Mesenchymal stem cell (in vitro differentiated cells and primary cell): Measurements from ENCODE around the gene ZNF579.

ENCODE experiments used
- DNase-seq: peaks from one replicate; pipeline ENCODE4 v3.0.0-alpha.2; 2013
- H2AFZ ChIP-seq: one replicate; pipeline ENCODE4 v1.6.1; 2013; ENCODE audit warnings: low read depth, mild to moderate bottlenecking, control low read depth, inconsistent platforms, low read length, moderate library complexity
- H2AK5ac ChIP-seq: 2 replicates; pipeline ENCODE4 v1.6.1; 2013; ENCODE audit warnings: low read length, moderate library complexity, mild to moderate bottlenecking, inconsistent platforms; ENCODE audit not compliant: severe bottlenecking
- H2BK120ac ChIP-seq: one replicate; pipeline ENCODE4 v1.6.1; 2013; ENCODE audit warnings: low read depth, mild to moderate bottlenecking, inconsistent platforms, low read length, moderate library complexity
- H2BK12ac ChIP-seq, 2 experiments: one replicate each; pipeline ENCODE4 v1.6.1; 2013; ENCODE audit warnings: inconsistent platforms in 2 of 2, low read length in 2 of 2, mild to moderate bottlenecking in 2 of 2, moderate library complexity in 2 of 2, control low read depth in 1 of 2
- H2BK15ac ChIP-seq: one replicate; pipeline ENCODE4 v1.6.1; 2013; ENCODE audit warnings: mild to moderate bottlenecking, low read depth, inconsistent platforms; ENCODE audit not compliant: poor library complexity, severe bottlenecking
- H2BK5ac ChIP-seq: 2 replicates; pipeline ENCODE4 v1.6.1; 2013; ENCODE audit warnings: low read depth, mild to moderate bottlenecking, low read length, control low read depth, inconsistent platforms; ENCODE audit not compliant: poor library complexity, severe bottlenecking
- H3K14ac ChIP-seq, 2 experiments: one replicate each; pipeline ENCODE4 v1.6.1; 2013; ENCODE audit warnings: inconsistent platforms in 2 of 2, low read length in 2 of 2, control low read depth in 1 of 2, mild to moderate bottlenecking in 1 of 2, moderate library complexity in 1 of 2
- H3K18ac ChIP-seq, 2 experiments: one replicate each; pipeline ENCODE4 v1.6.1; 2013; ENCODE audit warnings: inconsistent platforms in 2 of 2, low read length in 2 of 2, control low read depth in 1 of 2, low read depth in 1 of 2, mild to moderate bottlenecking in 1 of 2
- H3K23ac ChIP-seq, 2 experiments: one replicate each; pipeline ENCODE4 v1.6.1; 2013; ENCODE audit warnings: inconsistent platforms in 2 of 2, low read length in 2 of 2, mild to moderate bottlenecking in 2 of 2, moderate library complexity in 2 of 2, control low read depth in 1 of 2
- H3K27ac ChIP-seq: 2 replicates; pipeline ENCODE4 v1.5.1; 2013; ENCODE audit warnings: mild to moderate bottlenecking, moderate library complexity, low read length, control low read depth, inconsistent platforms; ENCODE audit not compliant: poor library complexity, severe bottlenecking
- H3K27me3 ChIP-seq, 2 experiments: 2 replicates each; pipeline versions ENCODE4 v1.6.1 to v1.7.0; 2013; ENCODE audit warnings: low read length in 2 of 2, mild to moderate bottlenecking in 2 of 2, moderate library complexity in 2 of 2, control low read depth in 1 of 2, inconsistent platforms in 1 of 2; ENCODE audit not compliant: control insufficient read depth in 1 of 2, insufficient read depth in 1 of 2
- H3K36me3 ChIP-seq, 2 experiments: 2 replicates each; pipeline versions ENCODE4 v1.6.1 to v1.7.0; 2013; ENCODE audit warnings: low read length in 2 of 2, control low read depth in 1 of 2, inconsistent platforms in 1 of 2, low read depth in 1 of 2, mild to moderate bottlenecking in 1 of 2; ENCODE audit not compliant: insufficient read depth in 2 of 2, control insufficient read depth in 1 of 2
- H3K4ac ChIP-seq, 2 experiments: one replicate each; pipeline ENCODE4 v1.6.1; 2013; ENCODE audit warnings: inconsistent platforms in 2 of 2, low read length in 2 of 2, mild to moderate bottlenecking in 2 of 2, moderate library complexity in 2 of 2, control low read depth in 1 of 2, low read depth in 1 of 2
- H3K4me1 ChIP-seq: 2 replicates; pipeline ENCODE4 v1.6.1; 2013; ENCODE audit warnings: low read depth, low read length, control low read depth; ENCODE audit not compliant: control insufficient read depth, insufficient read depth
- H3K4me2 ChIP-seq: 2 replicates; pipeline ENCODE4 v1.6.1; 2013; ENCODE audit warnings: low read length, mild to moderate bottlenecking, inconsistent platforms; ENCODE audit not compliant: poor library complexity, severe bottlenecking
- H3K4me3 ChIP-seq, 2 experiments: 2 replicates each; pipeline versions ENCODE4 v1.5.1 to v1.7.0; 2013; ENCODE audit warnings: low read length in 2 of 2, mild to moderate bottlenecking in 2 of 2, control low read depth in 1 of 2, low read depth in 1 of 2; ENCODE audit not compliant: insufficient read depth in 1 of 2
- H3K79me1 ChIP-seq: replicated peaks from 2 replicates; pipeline ENCODE4 v1.6.1; 2013; ENCODE audit warnings: mild to moderate bottlenecking, control low read depth, low read length, inconsistent platforms; ENCODE audit not compliant: poor library complexity, severe bottlenecking
- H3K9ac ChIP-seq: 2 replicates; pipeline ENCODE4 v1.7.0; 2013; ENCODE audit warnings: mild to moderate bottlenecking, low read length, moderate library complexity
- H3K9me3 ChIP-seq: 2 replicates; pipeline ENCODE4 v1.7.0; 2013; ENCODE audit warnings: mild to moderate bottlenecking, low read length; ENCODE audit not compliant: control insufficient read depth
- H4K8ac ChIP-seq: one replicate; pipeline ENCODE4 v1.6.1; 2013; ENCODE audit warnings: inconsistent platforms, mild to moderate bottlenecking, low read length, moderate library complexity
- H4K91ac ChIP-seq: one replicate; pipeline ENCODE4 v1.6.1; 2013; ENCODE audit warnings: mild to moderate bottlenecking, low read length, inconsistent platforms
- WGBS: methylation state at CpG from one replicate; pipeline ENCODE4 v1.1.7; 2013; ENCODE audit warnings: mixed read lengths; 5-methylcytosine and 5-hydroxymethylcytosine counted together

ZNF579 gene

GRCh38 chr19:55598719-55599467 is 18.2 kb upstream of the ZNF579 start:
- peak overlapping the region; percentile 97 for H2BK120ac ChIP-seq
- no peak overlapping the region for H2BK12ac ChIP-seq
- peaks cover 42% of the 10 kb centered on the region for H3K79me1 ChIP-seq
- H4K91ac ChIP-seq = peak overlapping the region; percentile 94
- H2BK5ac ChIP-seq = peak overlapping the region; percentile 97
- H3K4ac ChIP-seq = peak overlapping the region; percentile 83 to 98
- peak; percentile 97 for DNase-seq
- no peak overlapping the region for H3K23ac ChIP-seq
- no peak overlapping the region for H2BK15ac ChIP-seq
- peak overlapping the region; percentile 58 for H2AK5ac ChIP-seq
- peak overlapping the region; percentile 94 for H4K8ac ChIP-seq
- peak overlapping the region; percentile 70 to 98 for H3K4me3 ChIP-seq
- 7% methylated on average over 26 of the region's 26 CpGs for WGBS
- no peaks in the 10 kb centered on the region for H3K27me3 ChIP-seq
- peak overlapping the region; percentile 60 for H3K27ac ChIP-seq
- peak overlapping the region; percentile 61 to 71 for H3K18ac ChIP-seq
- H3K36me3 ChIP-seq = peaks cover 29 to 49% of the 10 kb centered on the region in 2 experiments
- no peak overlapping the region for H3K14ac ChIP-seq
- H3K4me1 ChIP-seq = peaks cover 15% of the 10 kb centered on the region
- H2AFZ ChIP-seq = no peak overlapping the region
- H3K9me3 ChIP-seq = no peaks in the 10 kb centered on the region
- H3K4me2 ChIP-seq = no peak overlapping the region
- H3K9ac ChIP-seq = peak overlapping the region; percentile 99

GRCh38 chr19:55598034-55598433 is 17.4 kb upstream of the ZNF579 start:
- Histone ChIP-seq H3K18ac (no peak overlapping the region), H3K4me2 (no peak overlapping the region), H3K14ac (no peak overlapping the region), H2BK120ac (no peak overlapping the region), H3K36me3 (peaks cover 34 to 53% of the 10 kb centered on the region in 2 experiments), H3K4me1 (peaks cover 15% of the 10 kb centered on the region), H3K4ac (no peak overlapping the region), H2BK5ac (no peak overlapping the region), H4K8ac (no peak overlapping the region), H3K4me3 (peak overlapping the region in 1 of 2 experiments; percentile 98), H3K9me3 (no peaks in the 10 kb centered on the region), H3K79me1 (peaks cover 43% of the 10 kb centered on the region), H2BK15ac (no peak overlapping the region), H4K91ac (no peak overlapping the region), H2AK5ac (peak overlapping the region; percentile 74), H3K23ac (no peak overlapping the region), H2AFZ (no peak overlapping the region), H3K27ac (no peak overlapping the region), H3K9ac (no peak overlapping the region), H3K27me3 (no peaks in the 10 kb centered on the region), H2BK12ac (no peak overlapping the region)
- 88% methylated on average over 8 of the region's 9 CpGs for WGBS
- no peak for DNase-seq

GRCh38 chr19:55597501-55597921 is 16.9 kb upstream of the ZNF579 start:
- Histone ChIP-seq H4K91ac (peak overlapping the region; percentile 18), H3K27me3 (no peaks in the 10 kb centered on the region), H3K4me1 (peaks cover 15% of the 10 kb centered on the region), H2BK15ac (no peak overlapping the region), H4K8ac (no peak overlapping the region), H3K14ac (no peak overlapping the region), H3K4me2 (no peak overlapping the region), H3K79me1 (peaks cover 39% of the 10 kb centered on the region), H3K9me3 (no peaks in the 10 kb centered on the region), H2BK12ac (no peak overlapping the region), H3K27ac (no peak overlapping the region), H3K9ac (no peak overlapping the region), H3K36me3 (peaks cover 34 to 53% of the 10 kb centered on the region in 2 experiments), H2BK5ac (no peak overlapping the region), H3K4ac (no peak overlapping the region), H3K18ac (no peak overlapping the region), H2AK5ac (no peak overlapping the region), H2AFZ (no peak overlapping the region), H3K4me3 (no peak overlapping the region), H3K23ac (no peak overlapping the region), H2BK120ac (no peak overlapping the region)
- DNase-seq = no peak
- 99% methylated on average over 22 of the region's 30 CpGs for WGBS

GRCh38 chr19:55596304-55596703 is 15.7 kb upstream of the ZNF579 start:
- WGBS = 99% methylated on average over 3 of the region's 3 CpGs
- no peak overlapping the region for H2AFZ ChIP-seq

More at GRCh38 chr19:55596304-55596703, 15.7 kb upstream of the ZNF579 start:
- Histone ChIP-seq H3K18ac (no peak overlapping the region), H3K23ac (no peak overlapping the region), H4K8ac (no peak overlapping the region), H2AK5ac (no peak overlapping the region), H3K9ac (no peak overlapping the region), H2BK15ac (no peak overlapping the region), H3K4me1 (peaks cover 11% of the 10 kb centered on the region), H3K14ac (no peak overlapping the region), H3K27me3 (no peaks in the 10 kb centered on the region), H3K4me2 (no peak overlapping the region), H2BK12ac (no peak overlapping the region), H3K9me3 (no peaks in the 10 kb centered on the region), H2BK120ac (no peak overlapping the region), H3K4me3 (no peak overlapping the region), H2BK5ac (no peak overlapping the region), H3K79me1 (peaks cover 32% of the 10 kb centered on the region), H3K4ac (no peak overlapping the region), H3K36me3 (peaks cover 39 to 59% of the 10 kb centered on the region in 2 experiments), H4K91ac (no peak overlapping the region), H3K27ac (no peak overlapping the region)
- no peak for DNase-seq
